GM12892 (cell line): ENCODE data around the gene SCGB1C1.
"Not testable (repeated sequence)": the region's sequence is repeated elsewhere in the genome, so short reads cannot be mapped to it uniquely, and the experiment has no call there.

ENCODE experiments used
- POLR2A ChIP-seq: IDR thresholded peaks from 2 replicates; pipeline ENCODE4 v1.6.1; 2011; ENCODE audit warnings: low read depth, low read length, control low read depth
- POLR2AphosphoS5 ChIP-seq: IDR thresholded peaks from 2 replicates; pipeline ENCODE4 v1.6.1; 2011; ENCODE audit warnings: low read depth, low read length, control low read depth
- TAF1 ChIP-seq: IDR thresholded peaks from 2 replicates; pipeline ENCODE4 v1.6.1; 2011; ENCODE audit warnings: low read depth, mild to moderate bottlenecking, control low read depth, low read length, borderline replicate concordance

- not testable (repeated sequence) for TF ChIP-seq POLR2AphosphoS5, POLR2A, TAF1
Observed at GRCh38 chr11:180242-180641, 12.6 kb upstream of the SCGB1C1 start.
